ENCODE data around the gene LYPD1. TPM values are rescaled to one million over a fixed set of nuclear protein-coding genes. Genes with fewer than 3 reads are reported as not detected.

Gene LYPD1
- total and polyA plus RNA-seq, 10 of the 15 experiments (the other 5 are each of a cell fraction or from before 2014, with no cell fraction given) = not detected

DNA sequence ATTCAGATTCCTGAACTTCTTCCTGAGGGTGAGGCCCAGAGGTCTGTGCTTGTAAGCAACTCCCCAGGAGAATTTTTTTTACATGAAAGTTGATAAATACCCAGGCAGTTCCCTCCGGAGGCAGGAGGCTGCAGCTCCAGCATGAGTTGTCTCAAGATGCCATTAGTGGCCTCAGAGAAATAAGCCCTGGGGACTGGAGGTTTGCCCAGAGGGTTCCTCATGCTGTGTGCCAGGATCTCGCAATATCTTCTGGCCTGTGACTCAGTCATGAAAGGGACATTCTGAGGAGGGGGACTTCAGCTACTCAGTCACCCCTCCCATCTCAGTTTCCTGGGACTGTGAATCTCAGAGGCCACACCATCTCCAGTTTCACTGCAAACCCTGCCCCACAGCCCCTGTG lies 49.9 kb downstream of the LYPD1 start:
- H3K27ac ChIP-seq (ENCODE audit: control insufficient read depth, insufficient read depth) = no peak overlapping the region
- ATAC-seq (no peak), FAIRE-seq (no peak), DNase-seq (ENCODE audit: low read depth, low spot score) (no peak)
- H3K4me2 ChIP-seq (ENCODE audit: control insufficient read depth, insufficient read depth) = no peak overlapping the region
- no peaks in the 10 kb centered on the region for H3K4me1 ChIP-seq (ENCODE audit: control insufficient read depth, insufficient read depth, low read length)
- no peaks in the 10 kb centered on the region for H3K79me2 ChIP-seq (ENCODE audit: control insufficient read depth, insufficient read depth, low read length)
- CTCF ChIA-PET = no interaction called here
- H3K9me3 ChIP-seq (replicated peaks; ENCODE audit: control insufficient read depth, insufficient read depth, low read length) = no peaks in the 10 kb centered on the region
- TF ChIP-seq IKZF1 (conservative IDR thresholded peaks at IDR 0.05) = no peak
- no peak for TF ChIP-seq KDM1A (IDR thresholded peaks at IDR 0.05; ENCODE audit: borderline replicate concordance)
- TF ChIP-seq BHLHE40 (IDR thresholded peaks at IDR 0.05; ENCODE audit: borderline replicate concordance in 1 of 2, low read depth in 2 of 2, low read length in 1 of 2) = no peak
- no peak for TF ChIP-seq E4F1 (IDR thresholded peaks at IDR 0.05; ENCODE audit: borderline replicate concordance, partially characterized antibody)
- TF ChIP-seq BRCA1 (IDR thresholded peaks at IDR 0.05; ENCODE audit: low read depth, low read length) = no peak
- TF ChIP-seq ZBED1 (IDR thresholded peaks at IDR 0.05; ENCODE audit: borderline replicate concordance) = no peak
- no peak for TF ChIP-seq RELA (IDR thresholded peaks at IDR 0.05; ENCODE audit: borderline replicate concordance, partially characterized antibody)
- no peak for TF ChIP-seq SP1 (IDR thresholded peaks at IDR 0.05; ENCODE audit: low read depth, low read length)
- TF ChIP-seq PAX5 (IDR thresholded peaks at IDR 0.05; ENCODE audit: borderline replicate concordance, low read depth, low read length) = no peak
- TF ChIP-seq, protein P1, sequence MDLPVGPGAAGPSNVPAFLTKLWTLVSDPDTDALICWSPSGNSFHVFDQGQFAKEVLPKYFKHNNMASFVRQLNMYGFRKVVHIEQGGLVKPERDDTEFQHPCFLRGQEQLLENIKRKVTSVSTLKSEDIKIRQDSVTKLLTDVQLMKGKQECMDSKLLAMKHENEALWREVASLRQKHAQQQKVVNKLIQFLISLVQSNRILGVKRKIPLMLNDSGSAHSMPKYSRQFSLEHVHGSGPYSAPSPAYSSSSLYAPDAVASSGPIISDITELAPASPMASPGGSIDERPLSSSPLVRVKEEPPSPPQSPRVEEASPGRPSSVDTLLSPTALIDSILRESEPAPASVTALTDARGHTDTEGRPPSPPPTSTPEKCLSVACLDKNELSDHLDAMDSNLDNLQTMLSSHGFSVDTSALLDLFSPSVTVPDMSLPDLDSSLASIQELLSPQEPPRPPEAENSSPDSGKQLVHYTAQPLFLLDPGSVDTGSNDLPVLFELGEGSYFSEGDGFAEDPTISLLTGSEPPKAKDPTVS (IDR thresholded peaks at IDR 0.05; ENCODE audit: low read depth, low read length) = no peak
- H3K36me3 ChIP-seq (ENCODE audit: control insufficient read depth in 2 of 2, insufficient read depth in 2 of 2, low read length in 1 of 2) = no peaks in the 10 kb centered on the region
- no peaks in the 10 kb centered on the region for H3K27me3 ChIP-seq (replicated peaks in 1 of 2; ENCODE audit: control insufficient read depth in 2 of 2, insufficient read depth in 2 of 2, low read length in 1 of 2)
- no peak overlapping the region for H3K9ac ChIP-seq (ENCODE audit: control insufficient read depth, insufficient read depth, low read length)
- SMC1A ChIA-PET (ENCODE audit: uncharacterized antibody, unreplicated experiment) = interaction anchor here (1.3 kb wide), 1 partner anchor 17 kb away, joined by 3 read pairs; no protein-coding TSS in a partner anchor
- 13% methylated on average over 2 of the region's 2 CpGs for WGBS (ENCODE audit: insufficient coverage, insufficient replicate concordance, low lambda C conversion rate, missing lambda C conversion rate)
- no TSS peak for BruUV-seq (replicated peaks)
- in situ Hi-C loops (cut with MboI) (no loop called here), intact Hi-C loops (cut with micrococcal nuclease; ENCODE audit: unreplicated experiment) (no loop called here)
- no peaks in the 10 kb centered on the region for H4K20me1 ChIP-seq (ENCODE audit: control insufficient read depth, insufficient read depth)
- H2AFZ ChIP-seq (ENCODE audit: control insufficient read depth, low read depth, low read length) = no peak overlapping the region
- POLR2A ChIA-PET = no interaction called here
- RAD21 ChIA-PET (ENCODE audit: unreplicated experiment) = no interaction called here
- no peak overlapping the region for H3K4me3 ChIP-seq
